BJ (cell line): Measurements from ENCODE around the gene TBX6. TPM values are rescaled to one million over a fixed set of nuclear protein-coding genes. Genes with fewer than 3 reads are reported as not detected.

Experiments
- CTCF ChIA-PET: fragments of 350-600 bp; formaldehyde crosslinking; extraction: SDS; loops from one replicate; lab custom pipeline; 2021; ENCODE audit warnings: antibody characterized with exemption, inconsistent platforms; lab: Yijun Ruan, JAX
- POLR2A ChIA-PET: fragments of 300-600 bp; sonication (Branson Sonifier 250); formaldehyde crosslinking; extraction: SDS; loops from one replicate; lab custom pipeline; 2021; ENCODE audit warnings: antibody characterized with exemption; lab: Charles Lee
- DNase-seq: peaks from one replicate; pipeline ENCODE4 v3.0.0-alpha.2; 2011; ENCODE audit warnings: low read depth
- H3K27me3 ChIP-seq: 2 replicates; pipeline ENCODE4 v1.6.0; 2011; ENCODE audit warnings: low read length; ENCODE audit not compliant: control insufficient read depth, insufficient read depth
- H3K36me3 ChIP-seq: 2 replicates; pipeline ENCODE4 v1.5.1; 2011; ENCODE audit warnings: low read length; ENCODE audit not compliant: control insufficient read depth, insufficient read depth
- H3K4me3 ChIP-seq: 2 replicates; pipeline ENCODE4 v1.5.1; 2011; ENCODE audit warnings: low read depth, mild to moderate bottlenecking, control low read depth, low read length
- polyA plus RNA-seq: library from polyadenylated mRNA; depleted of rRNA; stranded (reverse); fragments of >200 nt; gene quantifications from 2 replicates; pipeline ENCODE4 v1.2.3, GENCODE V29; 2011
- TF ChIP-seq, protein P1 (sequence below): IDR thresholded peaks from 2 replicates; pipeline ENCODE4 v1.5.1; 2011; ENCODE audit warnings: low read depth, mild to moderate bottlenecking, control low read depth, inconsistent platforms, low read length, moderate library complexity; ENCODE audit not compliant: insufficient read depth

Gene TBX6
- polyA plus RNA-seq, 1 experiment: 0.04 TPM

DNA sequence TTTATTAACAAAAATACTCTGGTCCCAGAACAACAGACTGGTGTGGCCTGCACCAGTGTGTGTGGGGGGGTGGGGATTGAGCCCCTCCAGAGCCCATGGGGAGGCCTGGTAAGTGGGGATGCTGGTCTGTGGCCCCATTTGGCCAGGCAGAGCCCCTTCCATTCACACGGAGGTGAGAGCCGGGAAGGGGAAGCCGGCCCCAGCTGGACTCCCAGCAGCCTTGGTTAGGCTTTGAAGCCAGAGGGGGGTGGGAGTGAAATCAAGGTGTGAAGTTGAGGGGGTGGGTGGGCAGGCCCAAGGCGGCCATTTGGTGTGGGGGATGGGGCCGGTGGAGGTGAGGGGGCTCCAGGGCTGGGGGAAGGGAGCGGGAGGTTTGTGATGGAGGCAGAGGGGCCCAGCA is 5.9 kb downstream of the TBX6 start:
- ChIA-PET CTCF (no interaction called here), POLR2A (no interaction called here)
- peaks cover 35% of the 10 kb centered on the region for H3K36me3 ChIP-seq

DNA sequence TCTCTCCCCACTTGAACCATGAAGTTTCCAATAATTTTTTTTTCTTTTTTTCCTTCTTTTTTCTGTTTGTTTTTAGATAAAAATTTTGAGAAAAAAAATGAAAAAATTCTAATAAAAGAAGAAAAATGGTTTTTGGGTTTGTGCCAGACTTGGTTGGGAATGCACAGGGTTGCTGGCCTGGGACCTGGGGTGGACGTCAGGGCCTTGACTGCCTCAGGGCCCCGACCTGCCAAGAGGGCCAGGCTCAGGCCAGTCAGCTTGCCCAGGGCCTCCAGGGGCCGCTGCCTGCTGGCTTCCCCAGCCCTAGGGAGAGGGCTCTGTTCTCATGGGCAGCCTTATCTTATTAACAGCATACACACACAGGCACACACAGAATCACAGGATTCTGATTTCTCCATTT is 6.5 kb downstream of the TBX6 start:
- POLR2A ChIA-PET: interaction anchor here (0.7 kb wide), 1 partner anchor 11 kb away, joined by 3 read pairs; the partner anchor contains the start of gene YPEL3
- H3K27me3 ChIP-seq: no peaks in the 10 kb centered on the region
- CTCF ChIA-PET: no interaction called here
- TF ChIP-seq, protein P1, sequence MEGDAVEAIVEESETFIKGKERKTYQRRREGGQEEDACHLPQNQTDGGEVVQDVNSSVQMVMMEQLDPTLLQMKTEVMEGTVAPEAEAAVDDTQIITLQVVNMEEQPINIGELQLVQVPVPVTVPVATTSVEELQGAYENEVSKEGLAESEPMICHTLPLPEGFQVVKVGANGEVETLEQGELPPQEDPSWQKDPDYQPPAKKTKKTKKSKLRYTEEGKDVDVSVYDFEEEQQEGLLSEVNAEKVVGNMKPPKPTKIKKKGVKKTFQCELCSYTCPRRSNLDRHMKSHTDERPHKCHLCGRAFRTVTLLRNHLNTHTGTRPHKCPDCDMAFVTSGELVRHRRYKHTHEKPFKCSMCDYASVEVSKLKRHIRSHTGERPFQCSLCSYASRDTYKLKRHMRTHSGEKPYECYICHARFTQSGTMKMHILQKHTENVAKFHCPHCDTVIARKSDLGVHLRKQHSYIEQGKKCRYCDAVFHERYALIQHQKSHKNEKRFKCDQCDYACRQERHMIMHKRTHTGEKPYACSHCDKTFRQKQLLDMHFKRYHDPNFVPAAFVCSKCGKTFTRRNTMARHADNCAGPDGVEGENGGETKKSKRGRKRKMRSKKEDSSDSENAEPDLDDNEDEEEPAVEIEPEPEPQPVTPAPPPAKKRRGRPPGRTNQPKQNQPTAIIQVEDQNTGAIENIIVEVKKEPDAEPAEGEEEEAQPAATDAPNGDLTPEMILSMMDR: no peak
- DNase-seq: no peak
- H3K4me3 ChIP-seq: no peak overlapping the region
- peaks cover 37% of the 10 kb centered on the region for H3K36me3 ChIP-seq

More for the DNA sequence above, 5.9 kb downstream of the TBX6 start:
- Histone ChIP-seq H3K4me3 (no peak overlapping the region), H3K27me3 (no peaks in the 10 kb centered on the region)
- TF ChIP-seq, protein P1: no peak
- DNase-seq: no peak

DNA sequence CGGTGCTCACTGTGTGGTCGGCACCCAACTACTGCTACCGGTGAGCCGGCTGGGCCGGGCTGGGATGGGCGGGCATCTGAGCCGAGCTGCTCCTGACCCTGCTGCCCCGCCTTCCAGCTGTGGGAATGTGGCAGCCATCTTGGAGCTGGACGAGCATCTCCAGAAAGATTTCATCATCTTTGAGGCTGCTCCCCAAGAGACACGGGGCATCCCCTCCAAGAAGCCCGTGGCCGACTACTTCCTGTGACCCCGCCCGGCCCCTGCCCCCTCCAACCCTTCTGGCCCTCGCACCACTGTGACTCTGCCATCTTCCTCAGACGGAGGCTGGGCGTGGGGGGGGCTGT is 6.9 kb downstream of the TBX6 start:
- no peaks in the 10 kb centered on the region for H3K27me3 ChIP-seq
- peaks cover 37% of the 10 kb centered on the region for H3K36me3 ChIP-seq
- TF ChIP-seq, protein P1: no peak
- ChIA-PET POLR2A (interaction anchor here (0.7 kb wide), 1 partner anchor 11 kb away, joined by 3 read pairs; the partner anchor contains the start of gene YPEL3), CTCF (no interaction called here)
- DNase-seq: no peak
- H3K4me3 ChIP-seq: no peak overlapping the region

DNA sequence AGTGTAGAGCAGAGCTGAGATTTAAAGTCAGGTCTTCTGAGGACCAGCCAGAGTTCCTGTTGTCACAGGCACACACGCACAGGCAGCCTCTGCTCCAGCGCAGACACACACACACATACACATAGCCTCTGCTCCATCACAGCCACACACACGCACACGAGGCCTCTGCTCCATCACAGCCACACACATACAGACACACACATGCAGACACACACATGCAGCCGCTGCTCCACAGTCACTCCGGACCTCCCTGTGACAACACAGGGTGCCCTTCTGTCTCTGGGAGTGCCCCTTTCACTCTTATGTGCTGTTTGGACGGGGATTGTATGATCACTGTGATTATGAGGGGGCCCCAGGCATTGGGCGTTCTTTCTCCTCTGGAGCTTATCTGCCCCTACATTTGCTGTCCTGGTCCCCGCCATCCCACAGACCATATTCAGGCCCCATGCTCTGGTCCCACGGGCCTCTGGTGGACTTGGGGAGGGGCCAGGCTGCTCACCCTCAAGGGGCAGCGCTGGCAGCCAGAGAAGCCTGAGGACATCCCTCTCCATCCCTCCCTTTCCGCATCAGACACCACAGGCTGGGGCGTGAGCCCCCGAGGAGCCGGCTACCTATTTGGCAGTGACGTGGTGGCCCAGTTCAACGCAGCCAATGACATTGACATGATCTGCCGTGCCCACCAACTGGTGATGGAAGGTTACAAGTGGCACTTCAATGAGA is 7.5 kb downstream of the TBX6 start:
- ChIA-PET POLR2A (interaction anchor here (0.6 to 0.7 kb wide), 2 partner anchors 9 to 12 kb away, joined by 3 read pairs; partner anchors contain the start of gene YPEL3), CTCF (no interaction called here)
- DNase-seq: no peak
- TF ChIP-seq, protein P1: no peak
- Histone ChIP-seq H3K36me3 (peaks cover 41% of the 10 kb centered on the region), H3K27me3 (no peaks in the 10 kb centered on the region), H3K4me3 (no peak overlapping the region)

DNA sequence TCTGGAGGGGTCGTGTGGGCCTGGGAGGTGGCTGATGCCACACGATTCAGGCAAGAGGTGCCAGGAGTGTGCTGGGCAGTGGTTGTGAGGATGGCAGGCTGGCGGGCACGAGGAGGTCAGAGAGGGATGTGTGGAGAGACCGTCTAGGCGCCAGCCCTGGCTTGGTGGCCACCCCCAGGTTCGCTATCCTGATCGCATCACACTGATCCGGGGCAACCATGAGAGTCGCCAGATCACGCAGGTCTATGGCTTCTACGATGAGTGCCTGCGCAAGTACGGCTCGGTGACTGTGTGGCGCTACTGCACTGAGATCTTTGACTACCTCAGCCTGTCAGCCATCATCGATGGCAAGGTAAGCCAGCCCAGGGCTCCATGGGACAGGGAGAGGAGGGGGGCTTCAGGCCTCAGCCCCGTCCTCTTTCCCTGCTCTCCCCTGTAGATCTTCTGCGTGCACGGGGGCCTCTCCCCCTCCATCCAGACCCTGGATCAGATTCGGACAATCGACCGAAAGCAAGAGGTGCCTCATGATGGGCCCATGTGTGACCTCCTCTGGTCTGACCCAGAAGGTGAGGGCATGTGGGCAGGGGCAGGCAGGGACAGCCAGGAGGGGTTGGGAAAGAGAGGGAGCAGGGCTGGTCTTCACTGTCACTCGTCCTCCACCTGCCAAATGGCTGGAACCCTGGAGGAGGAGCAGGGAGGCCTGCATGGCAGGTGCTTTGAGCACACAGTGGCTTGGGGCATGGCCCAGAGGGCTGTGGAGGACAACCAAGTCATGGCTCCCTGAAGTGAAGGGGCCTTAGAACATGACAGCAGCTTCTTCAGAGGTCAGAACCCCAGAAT is 8.3 kb downstream of the TBX6 start:
- TF ChIP-seq, protein P1: no peak
- H3K36me3 ChIP-seq: peaks cover 45% of the 10 kb centered on the region
- H3K27me3 ChIP-seq: no peaks in the 10 kb centered on the region
- POLR2A ChIA-PET: interaction anchor here (0.6 kb wide), 1 partner anchor 10 kb away, joined by 3 read pairs; no protein-coding TSS in a partner anchor
- no peak for DNase-seq
- CTCF ChIA-PET: no interaction called here
- no peak overlapping the region for H3K4me3 ChIP-seq
